Fibroblast of upper back skin (primary cell): ENCODE data around the gene LOC101059915.
"Not testable (repeated sequence)": the region's sequence is repeated elsewhere in the genome, so short reads cannot be mapped to it uniquely, and the experiment has no call there.

Experiments
- DNase-seq: peaks from one replicate; pipeline ENCODE4 v3.0.0-alpha.2; 2013

The LOC101059915 gene

GRCh38 chrX:71644406-71644805 is 22.9 kb upstream of the LOC101059915 start:
- DNase-seq, result not testable (repeated sequence)

GRCh38 chrX:71650333-71650969 is 16.9 kb upstream of the LOC101059915 start:
- no peak for DNase-seq

- peak; percentile 48 for DNase-seq
Observed at GRCh38 chrX:71652405-71652804, 14.9 kb upstream of the LOC101059915 start.

GRCh38 chrX:71653344-71653743 is 14.0 kb upstream of the LOC101059915 start:
- no peak for DNase-seq

GRCh38 chrX:71657267-71657666 is 10.1 kb upstream of the LOC101059915 start:
- DNase-seq, result no peak

GRCh38 chrX:71659342-71659741 is 8.0 kb upstream of the LOC101059915 start:
- no peak for DNase-seq

GRCh38 chrX:71659959-71660358 is 7.4 kb upstream of the LOC101059915 start:
- DNase-seq, result no peak

- no peak for DNase-seq
Observed at GRCh38 chrX:71660562-71661416, 6.6 kb upstream of the LOC101059915 start.

- DNase-seq, result no peak
Observed at GRCh38 chrX:71661919-71662318, 5.4 kb upstream of the LOC101059915 start.

GRCh38 chrX:71662654-71663053 is 4.7 kb upstream of the LOC101059915 start:
- not testable (repeated sequence) for DNase-seq

GRCh38 chrX:71663238-71663637 is 4.1 kb upstream of the LOC101059915 start:
- not testable (repeated sequence) for DNase-seq

- DNase-seq, result not testable (repeated sequence)
Observed at GRCh38 chrX:71664202-71664601, 3.1 kb upstream of the LOC101059915 start.

GRCh38 chrX:71664889-71665491 is 2.4 kb upstream of the LOC101059915 start:
- DNase-seq, result no peak

- no peak for DNase-seq
Observed at GRCh38 chrX:71665747-71666146, 1.6 kb upstream of the LOC101059915 start.

- no peak for DNase-seq
Observed at GRCh38 chrX:71666240-71667223, 814 bp upstream of the LOC101059915 start.

- no peak for DNase-seq
Observed at GRCh38 chrX:71668248-71668595, 876 bp downstream of the LOC101059915 start.

- DNase-seq, result no peak
Observed at GRCh38 chrX:71669492-71669891, 2.1 kb downstream of the LOC101059915 start.

- peak; percentile 11 for DNase-seq
Observed at GRCh38 chrX:71669947-71670346, 2.6 kb downstream of the LOC101059915 start.

GRCh38 chrX:71671043-71671780 is 3.9 kb downstream of the LOC101059915 start:
- DNase-seq, result no peak

- no peak for DNase-seq
Observed at GRCh38 chrX:71671938-71672337, 4.6 kb downstream of the LOC101059915 start.

- not testable (repeated sequence) for DNase-seq
Observed at GRCh38 chrX:71675636-71676035, 8.3 kb downstream of the LOC101059915 start.
